Erythroblast (primary cell): Measurements from ENCODE around the gene FLYWCH2.

Experiments
- GATA1 ChIP-seq: IDR thresholded peaks from 2 replicates; pipeline ENCODE4 v1.6.1; 2011; ENCODE audit warnings: low read depth, mild to moderate bottlenecking, control low read depth, low read length, moderate library complexity
- POLR2A ChIP-seq: IDR thresholded peaks from 2 replicates; pipeline ENCODE4 v1.6.1; 2011; ENCODE audit warnings: mild to moderate bottlenecking, low read length

DNA sequence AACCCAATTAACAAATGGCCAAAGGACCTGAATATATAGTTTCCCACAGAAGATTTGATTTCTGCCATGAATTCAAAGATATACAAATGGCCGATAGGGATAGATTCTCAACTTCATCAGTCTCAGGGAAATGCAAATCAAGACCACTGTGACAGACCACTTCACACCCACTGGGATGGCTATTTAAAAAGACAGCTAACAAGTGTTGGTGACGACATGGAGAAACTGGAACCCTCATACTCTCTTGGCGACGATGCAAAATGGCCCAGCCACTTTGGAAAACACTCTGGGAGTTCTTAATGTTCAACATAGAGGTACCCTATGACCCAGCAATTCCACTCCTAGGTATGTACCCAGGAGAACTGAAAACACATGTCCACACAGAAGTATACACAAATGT lies 63.6 kb downstream of the FLYWCH2 start:
- TF ChIP-seq POLR2A (no peak), GATA1 (no peak)
